CMK (cell line): ENCODE measurements around the gene AGPAT4.
"Not testable (repeated sequence)": the region's sequence is repeated elsewhere in the genome, so short reads cannot be mapped to it uniquely, and the experiment has no call there.

Source experiments
- DNase-seq: peaks from one replicate; pipeline ENCODE4 v3.0.0-alpha.2; 2010; ENCODE audit warnings: low read depth

Gene AGPAT4, protein sequence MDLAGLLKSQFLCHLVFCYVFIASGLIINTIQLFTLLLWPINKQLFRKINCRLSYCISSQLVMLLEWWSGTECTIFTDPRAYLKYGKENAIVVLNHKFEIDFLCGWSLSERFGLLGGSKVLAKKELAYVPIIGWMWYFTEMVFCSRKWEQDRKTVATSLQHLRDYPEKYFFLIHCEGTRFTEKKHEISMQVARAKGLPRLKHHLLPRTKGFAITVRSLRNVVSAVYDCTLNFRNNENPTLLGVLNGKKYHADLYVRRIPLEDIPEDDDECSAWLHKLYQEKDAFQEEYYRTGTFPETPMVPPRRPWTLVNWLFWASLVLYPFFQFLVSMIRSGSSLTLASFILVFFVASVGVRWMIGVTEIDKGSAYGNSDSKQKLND

DNA sequence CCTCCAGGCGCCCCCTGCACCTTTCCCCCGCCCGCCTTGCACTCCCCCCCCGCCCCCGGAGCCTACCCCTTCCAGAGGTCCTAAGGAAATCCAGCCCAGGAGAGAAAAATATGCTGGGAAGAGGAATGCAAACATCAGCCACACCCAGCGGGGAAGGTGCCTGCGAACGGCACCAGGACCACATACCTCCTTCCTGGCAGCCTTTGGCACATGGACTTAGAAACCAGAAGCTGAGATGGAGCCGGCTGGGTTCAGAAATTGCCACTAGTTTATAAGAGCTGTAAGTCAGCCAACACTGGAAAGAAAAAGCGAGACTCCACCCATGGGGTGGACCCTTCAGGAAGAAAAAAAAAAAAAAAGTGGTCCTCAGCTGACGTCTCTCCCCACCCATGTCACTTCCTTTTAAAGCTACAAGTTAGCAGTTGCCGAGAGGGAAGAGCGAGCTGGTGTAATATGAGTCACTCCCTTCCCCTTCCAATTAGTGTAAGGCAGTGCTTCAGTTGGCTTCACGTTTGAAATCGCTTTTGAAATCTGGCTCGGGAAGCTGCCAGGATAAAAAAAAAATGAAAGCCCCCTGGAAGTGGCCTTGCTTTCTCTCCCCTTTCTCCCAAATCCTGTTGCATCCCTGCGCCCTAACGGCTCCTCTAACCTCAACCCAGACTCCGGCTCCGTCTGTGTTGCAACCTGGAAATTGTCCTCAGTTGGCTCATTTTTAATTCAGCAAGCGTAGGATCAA lies at the start of gene AGPAT4:
Gene AGPAT4, minus strand, starts transcription at position 310 of the 736 bp plus-strand sequence. CDS start 41,848 bp downstream, outside the sequence.
- peak; percentile 83 for DNase-seq

DNA sequence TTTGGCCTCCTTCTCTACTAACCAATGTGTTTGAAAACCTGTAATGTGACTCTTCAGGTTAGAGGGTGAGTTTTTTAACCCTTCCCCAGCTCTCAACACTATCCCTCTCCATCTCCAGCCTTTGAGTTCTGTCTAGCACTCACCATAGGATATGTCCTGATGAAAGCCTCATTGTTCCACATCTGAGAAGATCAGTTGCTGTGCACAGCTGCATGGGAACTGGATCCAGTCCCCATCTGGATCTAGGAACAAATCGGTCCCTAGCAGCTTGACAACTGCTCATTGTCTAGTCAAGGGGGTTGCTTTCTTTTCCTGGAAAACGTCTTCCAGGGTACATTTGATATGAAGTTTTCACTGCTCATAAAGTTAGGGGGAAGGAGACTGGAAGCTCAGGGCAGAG lies 45.4 kb upstream of the AGPAT4 start:
- no peak for DNase-seq

DNA sequence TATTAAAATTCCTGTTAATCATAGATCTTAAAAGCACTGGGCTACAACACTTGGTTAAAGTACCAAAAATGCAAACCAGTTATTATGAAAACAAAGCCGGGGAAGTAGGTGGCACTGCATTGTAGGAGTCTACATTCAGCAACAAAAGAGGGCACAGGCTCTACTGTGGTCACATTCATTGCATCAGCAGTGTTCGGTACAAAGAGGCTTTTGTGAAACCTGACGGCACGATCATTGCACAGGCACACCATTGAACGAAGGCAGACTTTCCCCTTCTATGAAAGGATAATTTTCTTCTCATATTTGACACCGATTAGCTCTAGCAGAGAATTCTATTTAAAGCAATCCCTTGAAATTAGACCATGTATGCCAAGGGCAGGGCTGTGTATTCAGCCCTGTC lies 44.6 kb upstream of the AGPAT4 start:
- no peak for DNase-seq

DNA sequence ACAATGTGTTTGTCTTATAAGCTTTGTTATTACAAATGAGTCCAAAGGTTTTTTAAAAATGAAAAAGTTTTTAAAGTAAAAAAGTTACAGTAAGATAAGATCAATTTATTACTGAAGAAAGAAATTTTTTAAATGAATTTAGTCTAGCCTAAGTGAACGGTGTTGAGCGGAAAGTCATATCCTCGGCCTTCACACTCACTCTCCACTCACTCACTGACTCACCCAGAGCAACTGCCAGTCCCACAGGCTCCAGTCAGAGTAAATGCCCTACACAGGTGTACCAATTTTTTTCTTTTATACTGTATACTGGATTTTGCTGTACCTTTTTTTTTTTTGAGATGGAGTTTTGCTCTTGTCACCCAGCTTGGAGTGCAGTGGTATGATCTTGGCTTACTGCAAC lies 42.7 kb upstream of the AGPAT4 start:
- no peak for DNase-seq

DNA sequence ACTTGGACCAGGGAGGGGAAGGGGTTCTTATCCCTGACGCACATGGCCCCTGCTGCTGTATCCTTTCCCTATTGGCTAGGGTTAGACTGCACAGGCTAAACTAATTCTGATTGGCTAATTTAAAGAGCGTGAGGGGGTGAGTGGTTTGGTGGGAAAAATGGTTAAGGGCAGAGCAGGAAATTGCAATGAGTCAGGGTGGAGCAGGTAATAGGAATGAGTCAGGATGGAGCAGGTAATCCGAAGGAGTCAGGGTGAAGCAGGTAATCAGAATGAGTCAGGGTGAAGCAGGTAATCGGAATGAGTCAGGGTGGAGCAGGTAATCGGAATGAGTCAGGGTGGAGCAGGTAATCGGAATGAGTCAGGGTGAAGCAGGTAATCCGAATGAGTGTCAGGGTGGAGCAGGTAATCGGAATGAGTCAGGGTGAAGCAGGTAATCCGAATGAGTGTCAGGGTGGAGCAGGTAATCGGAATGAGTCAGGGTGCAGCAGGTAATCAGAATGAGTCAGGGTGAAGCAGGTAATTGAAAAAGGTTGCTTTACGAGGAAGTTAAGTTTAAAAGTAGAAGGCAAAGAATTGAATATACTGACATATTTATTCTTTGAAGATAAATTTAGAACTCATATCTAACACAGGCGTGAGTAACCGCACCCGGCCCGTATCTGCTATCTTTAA lies 41.5 kb upstream of the AGPAT4 start:
- DNase-seq = not testable (repeated sequence)

DNA sequence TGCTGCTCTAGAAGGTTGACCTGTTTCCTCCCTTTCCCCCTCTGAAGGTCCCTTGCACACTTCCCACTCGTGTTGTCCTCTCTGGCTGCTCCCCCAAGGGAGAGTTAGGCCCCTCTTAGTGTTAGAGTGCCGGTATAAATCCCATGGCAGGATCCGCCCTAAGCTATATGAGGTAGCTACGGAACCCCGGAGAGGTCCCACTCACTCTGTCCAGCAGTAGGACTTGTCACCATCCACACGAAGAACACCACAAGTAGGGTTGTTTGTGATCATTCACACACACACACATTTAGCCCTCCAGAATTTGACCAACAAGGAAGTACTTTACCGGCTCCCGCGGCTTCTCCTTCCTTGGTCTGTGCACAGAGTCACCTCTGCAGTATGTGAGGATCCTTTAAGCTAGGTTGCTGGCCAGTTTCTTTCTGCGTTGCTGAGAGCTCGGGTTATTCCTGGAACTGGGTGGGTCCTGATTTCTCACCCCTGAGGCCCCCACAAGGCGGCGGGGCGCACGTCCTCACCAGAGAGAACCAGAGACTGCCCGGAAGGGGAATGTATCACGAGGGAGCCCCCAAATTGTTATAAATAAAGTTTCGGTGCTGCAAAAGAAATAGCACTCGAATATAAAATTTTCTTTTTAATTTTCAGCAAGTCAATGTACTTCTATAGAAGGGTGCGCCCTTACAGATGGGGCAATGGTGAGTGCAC lies 40.8 kb upstream of the AGPAT4 start:
- not testable (repeated sequence) for DNase-seq

DNA sequence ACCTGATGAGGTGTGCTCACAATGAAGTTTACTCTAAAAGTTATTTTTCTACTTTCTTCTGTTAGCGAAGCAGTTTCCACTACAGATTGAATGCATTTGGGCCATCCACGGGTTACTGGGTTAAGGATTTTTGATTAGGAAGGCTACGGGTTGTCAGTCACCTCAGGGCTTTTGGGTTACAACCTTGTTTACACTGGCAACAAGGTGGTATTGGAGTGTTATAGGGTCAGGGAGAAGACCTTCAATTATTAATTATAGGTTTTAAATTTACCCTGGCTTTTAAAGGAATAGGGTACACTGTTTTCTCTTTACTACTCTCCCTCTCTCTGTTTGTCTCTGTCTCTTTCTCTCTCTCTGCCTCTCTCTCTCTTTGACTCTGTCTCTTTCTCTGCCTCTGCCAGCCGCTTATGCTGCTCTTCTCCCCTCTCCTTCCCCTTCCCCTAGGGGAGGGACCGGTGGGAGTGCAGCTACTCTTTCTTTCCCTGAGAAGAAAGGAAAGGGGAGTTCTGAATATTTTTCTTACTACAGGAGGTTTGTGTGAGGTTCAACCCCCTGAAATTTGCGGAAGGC lies 40.2 kb upstream of the AGPAT4 start:
- no peak for DNase-seq

DNA sequence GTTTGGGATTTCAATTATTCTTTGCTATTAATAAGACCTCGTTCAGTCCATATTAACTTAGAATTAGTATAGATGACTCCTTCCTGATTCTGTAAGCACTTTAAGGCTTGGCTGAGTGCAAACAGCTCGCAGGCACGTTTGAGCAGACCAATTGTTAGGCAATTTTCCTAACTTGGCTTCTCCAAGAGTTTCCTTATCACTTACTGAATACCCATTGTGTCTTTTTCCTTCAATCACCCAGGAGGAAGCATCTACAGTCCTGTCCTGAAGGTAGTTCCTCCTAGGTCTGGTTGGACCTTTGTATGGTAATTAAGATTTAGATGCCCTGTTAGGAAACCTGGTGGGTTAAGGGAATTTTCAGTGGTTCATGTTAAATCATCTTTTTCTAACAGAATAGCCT lies 39.6 kb upstream of the AGPAT4 start:
- not testable (repeated sequence) for DNase-seq

DNA sequence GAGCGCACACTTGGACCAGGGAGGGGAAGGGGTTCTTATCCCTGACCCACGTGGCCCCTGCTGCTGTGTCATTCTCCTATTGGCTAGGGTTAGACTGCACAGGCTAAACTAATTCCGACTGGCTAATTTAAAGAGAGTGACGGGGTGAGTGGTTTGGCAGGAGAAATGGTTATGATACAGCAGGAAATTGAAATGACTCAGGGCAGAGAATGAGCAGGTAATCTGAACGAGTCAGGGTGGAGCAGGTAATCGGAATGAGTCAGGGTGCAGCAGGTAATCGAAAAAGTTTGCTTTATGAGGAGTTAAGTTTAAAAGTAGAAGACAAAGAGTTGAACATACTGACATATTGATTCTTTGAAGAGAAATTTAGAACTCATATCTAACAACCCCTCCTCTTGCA lies 35.9 kb upstream of the AGPAT4 start:
- not testable (repeated sequence) for DNase-seq

DNA sequence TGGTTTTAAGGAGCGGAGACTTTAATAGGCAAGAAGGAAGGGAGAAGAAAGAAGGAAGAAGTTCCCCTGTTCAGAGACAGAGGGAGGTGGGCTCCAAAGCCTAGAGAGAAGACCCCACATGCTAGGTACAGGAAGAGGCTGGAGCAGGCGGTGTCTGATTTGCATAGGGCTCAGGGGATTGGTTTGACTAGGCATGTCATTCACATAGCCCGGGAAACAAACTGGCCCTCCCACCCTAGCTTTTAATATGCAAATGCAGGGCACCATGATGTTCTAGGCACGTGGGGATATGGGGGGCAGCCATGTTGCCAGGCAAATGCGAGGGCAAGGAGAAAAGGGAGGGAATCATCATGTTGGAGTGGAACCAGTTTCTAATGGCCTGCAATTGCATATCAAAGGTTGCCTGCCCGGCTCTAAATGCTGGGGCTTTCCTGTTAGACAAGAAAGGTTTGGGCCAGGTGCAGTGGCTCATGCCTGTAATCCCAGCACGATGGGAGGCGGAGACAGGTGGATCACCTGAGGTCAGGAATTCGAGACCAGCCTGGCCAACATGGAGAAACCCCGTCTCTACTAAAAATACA lies 34.3 kb upstream of the AGPAT4 start:
- DNase-seq = no peak

DNA sequence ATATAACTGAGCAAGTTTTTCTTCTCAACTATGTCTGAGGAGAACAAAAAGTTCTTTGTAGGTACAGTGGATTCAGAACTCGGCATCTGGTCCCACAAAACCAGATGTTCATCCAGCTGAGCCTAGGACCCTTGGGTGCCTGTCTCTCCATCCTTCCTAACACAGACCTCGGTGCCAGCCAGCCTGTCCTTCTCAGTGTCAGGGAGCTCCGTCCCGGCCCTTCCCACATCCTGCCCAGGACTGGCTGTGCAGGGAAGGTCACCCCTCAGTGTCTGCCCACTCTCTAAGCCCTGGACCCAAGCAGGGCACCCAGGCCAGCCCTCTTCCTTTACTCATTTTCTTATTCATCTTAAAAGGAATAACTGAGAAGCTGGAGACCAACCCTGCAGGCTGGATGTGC lies 32.0 kb upstream of the AGPAT4 start:
- no peak for DNase-seq

DNA sequence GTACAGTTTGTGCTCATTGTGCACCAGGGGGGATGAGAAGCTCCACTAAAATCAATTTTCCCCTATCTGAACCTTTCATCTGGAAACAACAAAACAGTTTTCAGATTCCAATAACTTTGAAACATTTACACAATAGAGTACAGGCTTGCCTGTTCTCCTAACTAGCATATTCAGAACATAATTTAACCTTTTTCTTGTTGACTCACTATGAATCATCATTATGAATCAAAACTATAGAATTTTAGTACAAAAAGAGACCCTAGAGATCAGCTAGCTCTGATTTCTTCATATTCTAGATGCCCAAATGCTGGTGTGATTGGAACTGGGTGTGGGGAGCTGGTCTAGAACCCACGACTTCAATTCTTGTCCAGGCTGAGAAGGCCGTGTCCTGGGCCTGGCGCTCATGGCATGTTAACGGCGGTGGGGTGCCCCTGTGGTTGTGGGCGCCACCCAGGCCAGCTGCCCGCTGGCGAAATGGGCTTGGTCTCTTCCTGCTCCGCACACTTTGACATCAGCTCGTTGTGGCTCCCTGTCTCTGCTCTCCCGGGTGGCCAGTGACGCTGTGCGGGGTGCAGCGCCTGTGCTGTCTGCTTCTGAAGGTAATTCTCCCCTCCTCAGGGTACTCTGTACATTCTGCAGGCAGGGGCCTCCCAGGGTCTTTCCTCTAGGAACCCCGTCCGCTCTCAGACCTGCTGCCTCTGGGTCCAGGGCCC lies 29.9 kb upstream of the AGPAT4 start:
- no peak for DNase-seq

DNA sequence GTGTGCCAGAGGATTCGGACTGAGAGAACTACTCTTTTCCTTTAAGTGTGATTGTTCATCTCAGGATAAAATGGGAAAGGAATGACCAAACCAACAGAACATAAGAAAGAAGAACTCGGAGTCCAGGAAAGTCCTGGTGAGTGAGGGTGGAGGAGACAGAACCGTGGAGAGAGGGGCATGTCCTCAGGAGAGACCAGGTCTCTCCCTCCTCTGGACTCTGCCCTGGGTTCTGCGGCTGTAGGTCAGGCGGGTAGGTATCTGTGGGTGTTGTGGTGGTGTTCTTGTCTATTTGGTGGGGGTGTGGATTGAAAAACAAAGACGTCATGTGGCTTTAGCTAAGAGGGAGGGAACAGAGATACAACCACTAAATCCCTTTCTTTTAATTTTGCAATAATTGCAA lies 29.1 kb upstream of the AGPAT4 start:
- no peak for DNase-seq

DNA sequence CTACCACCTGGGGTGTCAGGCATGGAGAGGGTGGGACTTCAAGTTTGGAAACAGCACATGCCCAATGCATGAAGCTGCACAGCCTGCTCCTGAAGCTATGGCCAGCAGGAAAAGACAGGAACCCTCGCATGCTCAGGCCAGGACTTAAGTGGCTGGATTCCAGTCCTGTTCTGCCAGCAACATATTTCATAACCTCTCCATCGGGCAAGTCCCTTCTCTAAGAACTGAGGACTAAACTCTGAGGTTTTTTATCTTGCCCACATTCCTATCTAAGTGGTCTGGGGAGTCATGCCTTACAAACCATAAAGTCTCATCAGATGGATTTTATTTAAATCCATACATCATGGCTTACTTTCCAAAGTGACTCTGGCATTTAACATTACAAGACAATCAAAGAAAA lies 27.5 kb upstream of the AGPAT4 start:
- DNase-seq = no peak

DNA sequence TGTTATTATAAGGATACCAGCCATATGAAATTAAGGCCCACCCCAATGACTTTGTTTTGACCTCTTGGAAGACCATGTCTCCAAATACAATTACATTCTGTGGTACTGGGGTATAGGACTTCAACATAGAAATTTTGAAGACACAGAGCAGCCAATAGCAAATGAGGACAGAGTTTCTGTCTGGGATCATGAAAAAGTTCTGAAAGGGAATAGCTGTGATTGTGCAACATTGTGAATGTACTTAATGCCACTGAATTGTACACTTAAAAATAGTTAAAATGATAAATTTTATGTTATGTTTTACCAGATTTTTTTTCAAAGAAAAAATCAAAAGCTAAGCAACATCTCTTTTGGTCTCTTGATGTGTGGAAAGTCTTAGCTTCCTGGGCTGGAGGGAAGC lies 27.0 kb upstream of the AGPAT4 start:
- DNase-seq = no peak

DNA sequence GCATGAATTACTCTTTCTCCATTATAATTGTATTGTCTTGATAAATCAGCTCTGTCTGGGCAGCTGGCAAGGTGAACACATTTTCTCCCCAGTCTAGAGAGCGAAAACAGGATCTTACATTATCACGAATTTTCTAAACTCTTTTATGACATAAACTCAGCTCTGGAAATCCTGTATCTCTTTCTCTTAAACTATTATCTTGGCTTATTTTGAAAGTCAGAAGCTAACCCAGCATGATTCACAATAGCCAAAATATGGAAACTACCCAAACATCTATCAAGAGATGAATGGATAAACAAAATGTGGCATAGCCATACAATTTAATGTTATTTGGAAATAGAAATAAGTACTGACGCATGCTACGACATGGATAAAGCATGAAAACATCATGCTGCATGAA lies 25.9 kb upstream of the AGPAT4 start:
- DNase-seq = no peak

DNA sequence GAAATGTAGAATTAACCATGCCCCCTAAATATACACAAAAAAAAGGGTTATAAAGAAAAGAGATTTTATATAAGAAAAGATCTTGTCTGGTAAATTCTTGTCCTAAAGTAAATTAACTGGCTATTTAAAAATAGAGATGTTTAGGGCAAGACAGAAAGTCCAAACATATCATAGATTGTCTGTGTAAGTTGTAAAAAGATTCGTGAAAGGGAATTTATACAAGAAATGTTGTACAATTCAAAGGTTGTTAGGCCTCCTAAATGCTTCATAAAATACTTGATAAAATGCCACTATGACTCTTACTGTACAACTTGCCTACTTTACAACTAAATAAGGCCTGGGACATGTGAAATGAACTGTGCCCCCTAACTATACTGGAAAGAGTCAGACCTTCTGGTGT lies 21.9 kb upstream of the AGPAT4 start:
- no peak for DNase-seq

DNA sequence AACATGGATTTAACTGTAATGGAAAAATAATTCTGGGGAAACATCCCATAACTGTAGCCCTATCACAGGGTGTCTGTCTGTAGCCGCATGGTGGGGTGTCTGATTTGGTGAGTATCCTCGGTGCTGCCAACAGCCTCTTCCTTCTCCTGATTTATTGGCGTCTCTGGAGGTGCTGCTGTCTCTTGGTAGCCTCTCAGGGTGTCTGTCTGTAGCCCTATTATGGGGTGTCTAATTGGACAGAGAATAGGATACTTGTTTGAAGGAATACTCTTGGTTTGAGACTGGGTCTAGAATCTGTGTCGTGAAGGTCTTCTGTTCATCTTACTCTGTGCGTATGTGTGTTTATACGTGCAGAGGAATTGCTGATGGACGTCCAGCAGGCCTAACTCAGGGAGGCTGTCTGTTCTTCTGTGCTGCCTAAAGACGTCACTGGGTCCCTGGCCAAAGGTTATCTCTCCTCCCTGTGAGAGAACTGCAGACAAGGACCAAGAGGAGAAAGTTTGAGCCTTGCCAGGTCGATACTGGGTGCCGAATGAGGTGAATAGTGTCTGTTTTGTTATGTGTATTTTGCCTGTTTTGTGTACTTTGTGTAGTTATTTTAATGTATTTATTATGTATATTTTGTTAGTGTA lies 18.9 kb upstream of the AGPAT4 start:
- DNase-seq = no peak

DNA sequence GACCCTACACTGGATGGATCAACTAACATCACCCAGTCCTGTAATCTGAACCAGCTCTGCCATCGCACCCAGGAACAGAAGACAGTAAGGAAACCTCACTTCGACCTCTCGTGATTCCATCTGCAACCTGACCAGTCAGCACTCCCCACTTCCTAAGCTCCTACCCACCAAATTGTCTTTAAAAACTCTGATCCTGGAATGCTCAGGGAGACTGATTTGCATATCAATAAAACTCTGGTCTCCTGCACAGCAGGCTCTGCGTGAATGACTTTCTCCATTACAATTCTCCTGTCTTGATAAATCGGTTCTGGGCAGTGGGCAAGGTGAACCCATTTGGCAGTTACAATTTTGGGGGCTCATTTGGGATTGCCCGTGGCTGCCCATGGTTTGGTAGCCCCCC lies 18.3 kb upstream of the AGPAT4 start:
- no peak for DNase-seq

DNA sequence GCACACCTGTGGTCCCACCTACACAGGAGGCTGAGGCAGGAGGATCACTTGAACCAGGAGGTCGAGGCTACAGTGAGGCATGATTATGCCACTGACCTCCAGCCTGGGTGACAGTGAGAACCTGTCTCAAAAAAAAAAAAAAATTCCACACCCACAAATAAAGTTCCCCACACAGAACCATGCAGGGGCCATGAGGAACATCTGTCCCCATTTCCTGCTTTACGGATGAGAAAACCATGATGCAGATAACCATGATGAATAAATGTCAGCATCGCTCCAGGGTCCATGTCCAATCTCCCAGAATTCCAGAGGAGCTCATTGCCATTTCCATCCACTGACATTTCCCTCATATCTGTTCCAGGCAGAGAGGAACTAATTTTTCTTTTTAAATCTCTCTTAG lies 16.9 kb upstream of the AGPAT4 start:
- DNase-seq = no peak

DNA sequence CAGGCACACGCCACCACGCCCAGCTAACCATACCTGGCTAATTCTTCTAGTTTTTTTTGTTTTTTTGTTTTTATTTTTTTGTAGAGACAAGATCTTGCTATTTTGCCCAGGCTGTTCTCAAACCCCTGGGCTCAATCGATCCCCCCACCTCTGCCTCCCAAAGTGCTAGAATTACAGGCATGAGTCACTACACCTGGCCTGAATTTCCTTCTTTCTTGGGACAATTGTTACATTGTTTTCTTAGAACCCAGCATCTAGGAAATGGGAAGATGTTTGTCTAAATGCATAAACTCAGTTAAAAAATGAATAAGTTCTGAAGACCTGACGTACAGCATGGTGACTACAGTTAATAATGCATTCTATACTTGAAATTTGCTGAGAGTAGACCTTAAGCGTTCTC lies 10.8 kb upstream of the AGPAT4 start:
- no peak for DNase-seq
